ENCODE data around the gene MX2.

DNA sequence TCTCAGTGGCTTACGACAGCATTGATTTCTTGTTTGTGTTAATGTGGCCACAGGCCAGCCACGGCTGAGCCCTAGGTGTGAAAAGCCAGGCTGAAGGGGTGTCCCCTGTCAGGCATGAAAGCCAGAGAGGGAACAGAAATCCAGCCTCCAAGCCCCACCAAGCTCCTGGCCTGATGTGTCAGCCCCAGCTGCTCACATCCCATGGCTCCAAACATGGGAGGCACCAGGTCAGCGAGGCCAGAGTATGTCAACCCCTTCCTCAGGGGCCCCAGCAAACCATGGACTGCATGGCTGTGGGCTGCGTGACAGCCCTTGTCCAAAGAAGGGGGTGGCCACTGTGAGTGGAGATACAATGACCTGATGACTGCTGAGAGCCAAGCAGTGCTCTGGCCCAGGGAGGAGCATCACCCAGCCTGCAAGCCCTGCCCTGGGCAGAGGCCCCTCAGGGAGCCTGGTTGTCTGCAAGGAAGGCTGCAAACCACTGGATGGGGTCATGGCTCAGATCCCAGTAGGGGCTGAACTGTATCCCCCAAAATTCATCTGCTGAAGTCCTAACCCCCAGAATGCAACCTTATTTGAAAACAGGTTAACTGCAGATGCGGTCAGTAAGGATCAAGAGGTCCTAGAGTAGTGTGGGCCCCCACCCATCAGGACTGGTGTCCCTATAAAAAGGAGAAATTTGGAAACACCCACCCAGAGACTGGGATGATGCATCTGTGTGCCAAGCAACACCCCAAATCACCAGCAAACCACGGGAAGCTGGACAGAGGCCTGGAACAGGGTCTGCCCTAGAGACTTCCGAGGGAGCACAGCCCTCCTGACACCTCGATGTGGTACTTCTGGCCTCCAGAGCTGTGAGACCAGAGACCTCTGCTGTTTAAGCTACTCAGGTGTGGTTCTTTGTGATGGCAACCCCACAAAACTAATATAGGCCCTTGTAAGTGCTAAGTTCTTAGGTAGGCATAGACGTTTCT is 3.3 kb upstream of the MX2 start:
- TF ChIP-seq POLR2AphosphoS5 (IDR thresholded peaks at IDR 0.05; ENCODE audit: insufficient read depth, low read depth, low read length) (no peak), EZH2 (IDR thresholded peaks at IDR 0.05; ENCODE audit: borderline replicate concordance, low read depth, low read length, severe bottlenecking) (no peak), JUN (IDR thresholded peaks at IDR 0.05; ENCODE audit: borderline replicate concordance, insufficient read depth, insufficient read length, low read depth) (no peak), MYC (IDR thresholded peaks at IDR 0.05; ENCODE audit: low read depth, low read length) (no peak), POLR2A (IDR thresholded peaks at IDR 0.05; ENCODE audit: low read depth, low read length) (no peak)
- TF ChIP-seq, protein P1, sequence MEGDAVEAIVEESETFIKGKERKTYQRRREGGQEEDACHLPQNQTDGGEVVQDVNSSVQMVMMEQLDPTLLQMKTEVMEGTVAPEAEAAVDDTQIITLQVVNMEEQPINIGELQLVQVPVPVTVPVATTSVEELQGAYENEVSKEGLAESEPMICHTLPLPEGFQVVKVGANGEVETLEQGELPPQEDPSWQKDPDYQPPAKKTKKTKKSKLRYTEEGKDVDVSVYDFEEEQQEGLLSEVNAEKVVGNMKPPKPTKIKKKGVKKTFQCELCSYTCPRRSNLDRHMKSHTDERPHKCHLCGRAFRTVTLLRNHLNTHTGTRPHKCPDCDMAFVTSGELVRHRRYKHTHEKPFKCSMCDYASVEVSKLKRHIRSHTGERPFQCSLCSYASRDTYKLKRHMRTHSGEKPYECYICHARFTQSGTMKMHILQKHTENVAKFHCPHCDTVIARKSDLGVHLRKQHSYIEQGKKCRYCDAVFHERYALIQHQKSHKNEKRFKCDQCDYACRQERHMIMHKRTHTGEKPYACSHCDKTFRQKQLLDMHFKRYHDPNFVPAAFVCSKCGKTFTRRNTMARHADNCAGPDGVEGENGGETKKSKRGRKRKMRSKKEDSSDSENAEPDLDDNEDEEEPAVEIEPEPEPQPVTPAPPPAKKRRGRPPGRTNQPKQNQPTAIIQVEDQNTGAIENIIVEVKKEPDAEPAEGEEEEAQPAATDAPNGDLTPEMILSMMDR (IDR thresholded peaks at IDR 0.05; ENCODE audit: extremely low read depth in 1 of 2, insufficient read depth in 1 of 2, low read depth in 1 of 2, low read length in 2 of 2): no peak
- TF ChIP-seq, protein P2, sequence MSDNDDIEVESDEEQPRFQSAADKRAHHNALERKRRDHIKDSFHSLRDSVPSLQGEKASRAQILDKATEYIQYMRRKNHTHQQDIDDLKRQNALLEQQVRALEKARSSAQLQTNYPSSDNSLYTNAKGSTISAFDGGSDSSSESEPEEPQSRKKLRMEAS (IDR thresholded peaks at IDR 0.05; ENCODE audit: insufficient read depth, insufficient read length): no peak

Data from endothelial cell of umbilical vein (primary cell).